ENCODE measurements around the gene EFHC2.
"Not testable (repeated sequence)": the region's sequence is repeated elsewhere in the genome, so short reads cannot be mapped to it uniquely, and the experiment has no call there.

The EFHC2 gene

DNA sequence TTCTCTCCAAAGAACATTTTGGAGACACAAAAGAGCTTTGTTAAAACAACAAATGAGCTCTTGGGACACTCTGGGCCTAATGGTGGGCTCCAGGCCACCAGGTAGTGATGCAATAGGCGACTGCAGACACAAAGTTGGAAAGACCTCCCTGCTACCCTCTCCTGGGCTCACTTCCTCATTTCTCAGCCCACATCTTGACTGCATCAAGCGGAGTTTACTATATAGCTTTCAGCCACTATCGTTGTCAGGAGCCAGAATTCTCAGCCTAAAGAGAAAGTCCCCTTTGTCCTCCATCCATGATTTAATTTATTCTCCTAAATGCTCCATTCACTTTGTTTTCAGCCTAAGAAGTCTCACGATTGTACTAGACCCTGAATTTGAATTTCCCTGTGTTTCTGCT lies 114.9 kb downstream of the EFHC2 start:
- no peak for DNase-seq

DNA sequence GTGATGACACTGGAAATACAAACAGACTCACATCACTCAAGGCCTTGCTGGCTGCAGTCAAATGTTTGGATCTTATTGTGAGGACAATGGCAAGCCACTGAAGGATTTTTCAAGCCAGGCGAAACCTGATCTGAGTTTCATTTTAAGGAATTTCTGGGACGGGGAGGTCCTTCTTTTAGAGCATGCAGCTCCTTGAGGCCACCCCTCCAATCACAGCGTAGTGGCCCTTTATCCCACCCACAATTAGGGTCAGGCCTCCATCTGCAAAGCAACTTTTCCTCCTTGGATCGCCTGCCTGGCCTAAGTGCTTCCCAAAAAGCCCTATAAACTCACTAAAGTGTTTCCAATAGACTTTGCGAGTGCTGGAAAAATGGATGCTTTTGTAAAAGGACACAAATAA lies 115.5 kb downstream of the EFHC2 start:
- no peak for DNase-seq

DNA sequence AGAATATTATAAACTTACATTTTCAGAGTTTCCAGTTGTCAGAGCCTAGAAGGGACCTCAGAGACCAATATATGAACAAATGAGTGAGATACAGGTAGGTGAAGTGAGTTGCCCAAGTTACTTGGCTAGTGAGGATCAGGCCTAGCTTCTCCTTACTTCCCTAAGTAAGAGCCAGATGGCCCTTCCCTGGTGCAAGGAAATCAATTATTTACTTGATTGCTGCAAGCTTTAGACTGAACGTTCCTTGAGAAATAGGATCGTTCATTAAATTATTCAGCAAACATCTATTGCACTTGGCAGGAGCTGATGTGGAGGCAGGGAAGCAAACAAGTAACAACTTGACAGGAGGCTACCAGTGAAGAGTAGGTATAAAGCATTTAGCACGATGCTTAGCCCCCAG lies 117.8 kb downstream of the EFHC2 start:
- no peak for DNase-seq

- no peak for DNase-seq
Measured at GRCh38 chrX:44224760-44225159, 118.7 kb downstream of the EFHC2 start.

DNA sequence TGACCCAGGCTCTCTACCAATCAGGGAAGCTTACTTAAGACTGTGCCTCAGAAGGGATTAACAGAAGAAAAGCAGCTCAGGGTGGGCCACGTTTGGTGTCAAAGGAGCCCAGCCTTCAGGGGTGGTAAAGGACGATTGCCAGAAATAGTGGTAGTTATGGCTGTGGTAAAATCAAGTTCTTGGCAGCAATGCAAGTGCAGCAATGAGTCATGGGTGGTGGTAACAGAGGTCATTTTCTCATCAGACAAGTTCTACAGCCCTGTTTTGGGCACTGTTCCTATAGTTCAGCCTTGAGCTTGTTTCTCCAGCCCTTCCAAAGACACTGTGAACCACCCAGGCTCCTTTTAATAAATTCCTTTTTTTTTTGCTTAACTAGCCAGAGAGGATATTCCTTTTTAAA lies 120.3 kb downstream of the EFHC2 start:
- no peak for DNase-seq

DNA sequence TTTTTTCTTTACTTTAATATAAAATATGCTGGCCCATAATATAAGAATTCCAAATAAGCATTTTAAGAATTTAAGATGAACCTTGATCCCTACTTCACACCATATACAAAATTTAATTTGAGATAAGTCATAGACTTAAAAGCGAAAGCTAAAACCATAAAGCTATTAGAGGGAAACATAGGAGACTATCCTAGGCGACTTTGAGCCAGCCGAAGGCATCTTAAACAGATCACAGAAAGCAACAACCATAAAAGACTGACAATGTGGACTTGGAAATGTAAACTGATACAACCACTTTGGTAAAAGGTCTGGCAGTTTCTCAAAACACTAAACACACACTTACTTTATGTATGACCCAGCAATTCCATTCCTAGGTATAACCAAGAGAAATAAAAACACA lies 125.0 kb downstream of the EFHC2 start:
- no peak for DNase-seq

- no peak for DNase-seq
Measured at GRCh38 chrX:44216171-44216570, 127.3 kb downstream of the EFHC2 start.

DNA sequence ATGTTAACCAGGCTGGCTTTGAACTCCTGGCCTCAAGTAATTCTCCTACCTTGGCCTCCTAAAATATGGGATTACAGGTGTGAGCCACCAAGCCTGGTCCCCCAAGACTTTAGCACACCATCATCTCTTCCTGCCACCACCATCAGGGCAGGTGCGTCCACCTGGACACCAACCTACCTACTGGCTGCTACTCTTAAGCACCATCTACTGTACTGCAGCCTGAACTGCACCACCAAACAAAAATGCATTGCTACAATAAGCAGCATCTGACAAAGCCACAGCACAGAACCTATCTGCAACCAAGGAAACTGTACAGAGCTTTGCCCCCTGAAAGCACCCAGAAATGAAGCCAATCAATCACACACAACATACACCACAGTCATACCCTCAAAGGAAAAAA lies 139.7 kb downstream of the EFHC2 start:
- no peak for DNase-seq

DNA sequence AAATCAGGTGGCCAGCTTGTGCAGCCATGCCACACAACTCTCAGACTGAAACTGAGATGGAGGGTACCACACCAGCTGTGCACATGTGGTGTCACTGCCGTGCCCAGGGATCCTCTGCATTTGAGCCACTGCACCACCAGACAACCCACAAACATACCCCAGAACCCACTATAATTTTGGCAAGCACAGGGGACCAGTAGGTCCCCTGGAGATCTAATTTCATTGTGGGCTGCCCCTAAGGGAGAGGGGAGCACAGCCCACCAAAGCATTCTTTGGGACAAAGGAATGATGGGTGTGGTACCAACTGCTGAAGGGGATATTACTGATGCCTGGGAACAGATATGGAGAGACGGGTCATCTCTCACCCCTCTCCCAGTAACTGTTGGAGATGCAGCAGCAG lies 140.9 kb downstream of the EFHC2 start:
- no peak for DNase-seq

GRCh38 chrX:44189116-44189515 lies 154.4 kb downstream of the EFHC2 start:
- no peak for DNase-seq

DNA sequence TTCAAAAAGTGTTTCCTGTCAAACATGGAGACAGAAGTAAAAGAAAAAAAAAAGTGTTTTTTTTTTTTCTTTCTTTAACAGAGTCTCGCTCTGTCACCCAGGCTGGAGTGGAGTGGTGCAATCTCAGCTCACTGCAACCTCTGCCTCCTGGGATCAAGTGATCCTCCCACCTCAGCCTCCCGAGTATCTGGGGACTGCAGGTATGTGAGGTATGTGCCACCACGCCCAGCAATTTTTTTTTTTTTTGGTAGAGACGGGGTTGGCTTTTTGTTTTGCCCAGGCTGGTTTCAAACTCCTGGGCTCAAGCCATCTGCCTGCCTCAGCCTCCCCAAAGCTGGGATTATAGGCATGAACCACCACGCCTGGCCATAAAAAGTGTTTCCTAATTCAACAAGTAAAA lies 155.6 kb downstream of the EFHC2 start:
- not testable (repeated sequence) for DNase-seq

- no peak for DNase-seq
Measured at GRCh38 chrX:44183329-44183728, 160.1 kb downstream of the EFHC2 start.

DNA sequence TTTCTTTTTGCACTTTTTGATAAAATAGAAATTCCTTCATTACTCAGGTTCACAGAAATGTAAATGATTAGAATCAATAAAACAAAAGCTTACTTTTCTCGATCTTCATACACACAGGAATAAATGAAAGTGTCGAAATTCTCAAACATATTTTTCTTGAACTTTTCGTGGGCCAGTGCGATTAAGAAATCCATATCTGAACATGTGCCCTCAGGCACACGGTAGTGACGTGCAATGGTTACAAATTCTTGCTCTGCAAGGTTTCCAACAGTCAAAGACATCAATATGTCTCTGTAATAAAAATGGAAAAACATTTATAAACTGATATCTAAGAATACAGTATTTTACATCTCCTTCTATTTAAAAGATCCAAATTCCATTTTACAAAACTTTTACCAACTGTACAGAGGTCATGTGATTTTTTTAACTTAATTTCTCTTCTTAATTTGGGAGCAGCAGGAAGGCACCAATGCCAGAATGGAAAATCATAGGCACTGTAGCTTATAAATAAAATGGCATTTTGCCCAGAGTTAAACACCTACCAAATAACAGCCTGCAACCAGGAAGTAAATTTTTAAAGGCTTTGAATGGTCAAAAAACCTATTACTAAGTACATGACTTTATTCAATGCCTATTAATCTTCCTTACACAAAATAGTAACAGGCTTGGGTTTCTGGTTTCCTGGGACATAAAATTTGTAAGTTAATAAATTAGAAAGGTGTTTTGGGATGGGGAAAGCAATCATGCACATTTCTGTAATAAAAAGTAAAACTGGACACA lies 165.0 kb downstream of the EFHC2 start:
- DNase-seq = no peak

GRCh38 chrX:44175455-44175854 lies 168.0 kb downstream of the EFHC2 start:
- DNase-seq = no peak

DNA sequence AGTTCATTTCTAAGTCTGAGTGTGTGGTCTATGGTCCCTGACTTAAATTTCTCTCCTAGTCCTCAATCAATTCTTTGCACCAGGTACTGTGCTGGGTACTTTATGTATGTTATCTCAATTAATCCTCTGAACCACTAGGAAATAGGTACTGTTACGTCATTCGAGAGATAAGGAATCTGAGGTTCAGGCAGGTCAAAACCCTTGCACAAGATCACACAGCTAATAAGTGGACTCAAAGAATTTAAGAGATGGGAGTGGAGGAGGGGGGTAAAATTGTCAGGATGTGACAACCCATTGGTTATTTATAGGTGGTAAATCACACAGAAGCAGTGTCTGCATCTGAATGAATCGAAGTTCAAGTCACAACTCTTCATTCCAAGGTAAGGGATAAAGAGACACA lies 169.4 kb downstream of the EFHC2 start:
- no peak for DNase-seq

DNA sequence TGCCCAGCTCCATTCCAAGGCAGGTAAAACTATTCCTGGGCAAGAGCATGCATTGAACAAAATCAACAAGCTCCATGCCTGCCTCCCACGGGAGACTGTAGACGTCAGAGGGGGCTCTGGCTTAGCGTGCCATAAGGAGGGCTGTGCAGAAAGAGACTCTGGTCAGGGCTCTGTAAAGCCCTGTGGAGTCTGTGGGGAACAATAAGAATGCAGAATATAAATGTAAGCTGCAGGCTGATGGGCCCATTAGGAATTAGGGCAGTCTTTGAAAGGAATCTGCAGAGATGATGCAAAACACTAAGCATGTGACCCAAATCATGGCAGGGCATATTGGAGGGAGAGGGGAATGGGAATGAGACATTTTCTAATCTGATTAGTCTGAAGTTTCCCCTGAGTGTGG lies 170.3 kb downstream of the EFHC2 start:
- no peak for DNase-seq

- DNase-seq = no peak
Measured at GRCh38 chrX:44167116-44167515, 176.4 kb downstream of the EFHC2 start.

GRCh38 chrX:44162964-44163475 lies 180.5 kb downstream of the EFHC2 start:
- no peak for DNase-seq

DNA sequence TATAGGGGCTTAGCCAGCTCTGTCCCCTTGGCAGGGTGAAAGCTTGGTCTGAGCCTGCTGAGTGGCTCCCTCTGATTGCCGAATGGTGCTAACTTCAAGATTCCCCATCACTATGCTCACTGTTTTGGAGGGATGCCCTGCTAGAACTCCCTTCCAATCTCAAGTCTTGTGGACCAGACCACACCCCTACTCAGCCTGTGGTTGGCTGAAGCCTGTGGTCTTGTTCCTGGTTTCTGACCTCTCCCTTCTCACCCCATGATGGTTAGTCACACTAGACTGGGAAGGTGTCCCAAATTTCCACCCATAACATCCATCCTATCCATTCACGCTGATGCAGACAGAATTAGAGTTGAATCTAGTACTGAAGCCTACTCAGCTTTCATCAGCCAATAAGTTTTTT lies 185.6 kb downstream of the EFHC2 start:
- no peak for DNase-seq

DNA sequence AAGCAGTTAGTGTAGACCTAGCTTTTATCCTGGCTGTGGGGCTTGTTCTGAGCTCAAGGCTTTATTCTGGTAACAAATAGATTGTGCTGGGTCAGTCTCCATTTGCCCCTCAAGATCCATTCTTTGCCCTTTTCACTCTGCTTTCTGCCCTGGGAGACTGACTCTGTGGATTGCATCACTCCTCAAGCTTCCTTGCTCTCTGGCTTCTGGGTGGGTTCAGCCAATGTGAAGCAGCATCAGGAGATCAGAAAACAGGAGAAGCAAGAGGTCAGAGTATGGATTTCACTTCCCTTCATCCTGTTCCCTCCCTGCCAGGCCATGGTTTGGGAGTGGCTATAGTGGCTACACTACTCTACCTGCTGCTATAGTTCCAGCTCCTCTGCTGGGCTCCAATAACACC lies 186.2 kb downstream of the EFHC2 start:
- DNase-seq = no peak

- DNase-seq = no peak
Measured at GRCh38 chrX:44156726-44157125, 186.7 kb downstream of the EFHC2 start.

DNA sequence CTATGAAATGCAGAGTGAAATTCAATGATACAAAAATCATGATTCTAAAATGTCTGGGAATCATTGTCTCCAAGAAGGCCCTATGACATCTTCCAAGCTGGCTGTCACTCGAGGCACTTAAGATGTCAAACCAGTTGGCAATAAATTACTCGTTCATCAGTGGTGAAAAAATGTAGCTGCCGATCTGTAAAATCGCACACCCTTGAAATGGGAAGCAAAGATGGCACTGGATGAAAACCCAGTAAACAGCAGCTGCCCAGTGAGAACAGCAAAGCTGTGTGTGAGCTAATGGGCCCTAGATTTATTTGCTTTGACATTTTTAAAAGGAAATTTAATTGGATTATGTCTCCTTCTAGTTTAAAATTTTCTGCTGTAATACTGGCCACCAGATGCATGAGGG lies 188.3 kb downstream of the EFHC2 start:
- DNase-seq = no peak

- DNase-seq = no peak
Measured at GRCh38 chrX:44152852-44153251, 190.6 kb downstream of the EFHC2 start.

DNA sequence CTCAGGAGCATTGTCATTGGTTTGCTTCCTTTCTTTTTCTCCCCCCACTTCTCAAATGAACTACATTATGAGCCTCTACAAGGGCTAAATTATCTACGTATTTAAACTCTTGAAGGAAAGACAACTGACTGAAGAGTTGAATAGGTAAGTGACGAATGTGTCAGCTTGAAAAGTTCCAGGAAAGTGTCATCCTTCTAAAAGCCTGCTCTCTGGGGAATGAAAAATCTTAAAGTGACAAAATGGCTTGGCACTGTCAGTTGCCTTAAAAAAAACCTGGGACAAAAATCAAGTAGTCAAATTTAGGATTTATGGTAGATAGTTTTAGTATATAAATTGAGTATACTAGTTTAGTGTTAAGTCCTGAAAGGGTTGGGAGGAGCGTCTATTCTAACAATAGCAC lies 196.3 kb downstream of the EFHC2 start:
- DNase-seq = no peak

All from DMS79 (cell line).